ENCODE results near the gene PRPF38A. TPM values are rescaled to one million over a fixed set of nuclear protein-coding genes. Genes with fewer than 3 reads are reported as not detected.

PRPF38A gene
- total RNA-seq, 1 donor from 2014 or later: 38.2 TPM

DNA sequence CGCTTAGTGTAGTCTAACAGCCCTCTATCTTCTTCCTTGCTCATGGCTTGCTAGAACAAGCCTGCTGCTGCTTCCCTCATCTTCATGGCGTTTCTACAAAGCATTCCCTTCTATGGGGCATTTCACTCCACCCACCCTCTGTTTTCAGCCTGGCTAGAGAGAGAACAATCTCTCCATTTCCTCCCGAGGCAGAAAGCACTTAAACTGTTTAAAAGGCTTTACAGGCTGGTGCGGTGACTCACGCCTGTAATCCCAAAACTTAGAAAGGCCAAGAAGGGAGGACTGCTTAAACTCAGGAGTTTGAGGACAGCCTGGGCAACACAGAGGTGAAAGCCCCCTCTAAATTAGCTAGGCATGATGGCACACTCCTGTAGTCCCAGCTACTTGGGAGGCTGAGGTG, 17.9 kb upstream of the PRPF38A start:
- H3K9me3 ChIP-seq: no peaks in the 10 kb centered on the region
- H3K36me3 ChIP-seq: no peaks in the 10 kb centered on the region
- TF ChIP-seq, protein P1, sequence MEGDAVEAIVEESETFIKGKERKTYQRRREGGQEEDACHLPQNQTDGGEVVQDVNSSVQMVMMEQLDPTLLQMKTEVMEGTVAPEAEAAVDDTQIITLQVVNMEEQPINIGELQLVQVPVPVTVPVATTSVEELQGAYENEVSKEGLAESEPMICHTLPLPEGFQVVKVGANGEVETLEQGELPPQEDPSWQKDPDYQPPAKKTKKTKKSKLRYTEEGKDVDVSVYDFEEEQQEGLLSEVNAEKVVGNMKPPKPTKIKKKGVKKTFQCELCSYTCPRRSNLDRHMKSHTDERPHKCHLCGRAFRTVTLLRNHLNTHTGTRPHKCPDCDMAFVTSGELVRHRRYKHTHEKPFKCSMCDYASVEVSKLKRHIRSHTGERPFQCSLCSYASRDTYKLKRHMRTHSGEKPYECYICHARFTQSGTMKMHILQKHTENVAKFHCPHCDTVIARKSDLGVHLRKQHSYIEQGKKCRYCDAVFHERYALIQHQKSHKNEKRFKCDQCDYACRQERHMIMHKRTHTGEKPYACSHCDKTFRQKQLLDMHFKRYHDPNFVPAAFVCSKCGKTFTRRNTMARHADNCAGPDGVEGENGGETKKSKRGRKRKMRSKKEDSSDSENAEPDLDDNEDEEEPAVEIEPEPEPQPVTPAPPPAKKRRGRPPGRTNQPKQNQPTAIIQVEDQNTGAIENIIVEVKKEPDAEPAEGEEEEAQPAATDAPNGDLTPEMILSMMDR (IDR thresholded peaks at IDR 0.05): no peak
- no peak overlapping the region for H3K27ac ChIP-seq
- DNase-seq: no peak
- H3K4me3 ChIP-seq: no peak overlapping the region
- intact Hi-C loops (cut with DNase I): no loop called here
- no peaks in the 10 kb centered on the region for H3K4me1 ChIP-seq
- no peak for ATAC-seq
- no peaks in the 10 kb centered on the region for H3K27me3 ChIP-seq

DNA sequence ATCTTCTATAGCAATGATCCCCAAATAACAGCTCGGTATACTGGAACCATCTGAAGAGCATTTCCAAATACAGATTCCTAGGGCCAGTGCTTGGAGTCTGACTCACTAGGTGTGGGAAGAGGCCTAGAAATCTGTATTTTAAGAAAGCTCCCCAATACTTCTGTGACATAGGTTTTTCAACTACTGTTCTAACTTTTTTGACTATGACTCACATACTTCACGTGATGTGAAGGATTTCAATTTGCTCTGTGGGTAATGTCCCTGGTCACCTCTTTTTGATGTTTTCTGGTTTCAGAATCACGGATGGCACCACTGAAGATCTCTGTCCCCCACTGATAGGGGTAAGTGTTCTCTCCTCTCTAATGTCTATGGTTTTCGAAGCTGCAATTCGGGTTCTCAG, 11.2 kb upstream of the PRPF38A start:
- Histone ChIP-seq H3K4me3 (no peak overlapping the region), H3K27me3 (no peaks in the 10 kb centered on the region), H3K36me3 (no peaks in the 10 kb centered on the region), H3K27ac (no peak overlapping the region), H3K4me1 (no peaks in the 10 kb centered on the region), H3K9me3 (no peaks in the 10 kb centered on the region)
- TF ChIP-seq, protein P1 (IDR thresholded peaks at IDR 0.05): no peak
- intact Hi-C loops (cut with DNase I): no loop called here
- DNase-seq: no peak
- ATAC-seq: no peak

DNA sequence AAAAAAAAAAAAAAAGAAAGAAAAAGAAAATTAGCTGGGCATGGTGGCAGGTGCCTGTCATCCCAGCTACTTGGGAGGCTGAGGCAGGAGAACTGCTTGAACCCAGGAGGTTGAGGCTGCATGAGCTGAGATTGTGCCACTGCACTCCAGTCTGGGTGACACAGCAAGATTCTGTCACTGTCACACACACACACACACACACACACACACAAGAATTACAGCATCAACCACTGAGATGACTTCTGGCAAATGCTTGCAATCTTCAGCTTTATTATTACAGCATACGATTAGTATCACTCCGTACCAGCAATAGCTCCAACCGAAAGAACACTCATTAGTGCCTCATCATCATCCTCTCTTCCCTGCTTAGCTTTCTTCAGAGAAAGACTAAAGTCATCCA, 4.8 kb upstream of the PRPF38A start:
- Histone ChIP-seq H3K27ac (no peak overlapping the region), H3K4me1 (no peaks in the 10 kb centered on the region), H3K4me3 (no peak overlapping the region), H3K36me3 (no peaks in the 10 kb centered on the region), H3K9me3 (no peaks in the 10 kb centered on the region), H3K27me3 (no peaks in the 10 kb centered on the region)
- DNase-seq (no peak), ATAC-seq (no peak)
- intact Hi-C loops (cut with DNase I): no loop called here
- TF ChIP-seq, protein P1 (IDR thresholded peaks at IDR 0.05): no peak

DNA sequence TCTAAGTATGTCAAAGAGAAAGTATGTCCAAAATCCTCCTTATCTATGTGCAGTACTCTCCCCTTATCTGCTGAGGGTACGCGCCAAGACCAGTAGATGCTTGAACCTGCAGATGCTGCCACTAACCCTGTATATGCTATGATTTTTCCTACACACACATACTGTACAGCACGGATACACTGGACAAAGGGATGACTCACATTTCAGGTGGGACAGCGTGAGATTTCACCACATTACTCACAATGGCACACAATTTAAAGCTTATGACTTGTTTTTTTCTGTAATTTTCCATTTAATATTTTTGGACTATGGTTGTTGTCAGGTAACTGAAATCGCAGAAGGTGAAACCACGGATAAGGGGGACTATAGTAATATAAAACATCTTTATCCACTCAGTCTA, 4.3 kb upstream of the PRPF38A start:
- DNase-seq (no peak), ATAC-seq (no peak)
- TF ChIP-seq, protein P1 (IDR thresholded peaks at IDR 0.05): no peak
- H3K4me3 ChIP-seq: no peak overlapping the region
- H3K27ac ChIP-seq: no peak overlapping the region
- H3K9me3 ChIP-seq: no peaks in the 10 kb centered on the region
- H3K4me1 ChIP-seq: no peaks in the 10 kb centered on the region
- intact Hi-C loops (cut with DNase I): no loop called here
- H3K36me3 ChIP-seq: no peaks in the 10 kb centered on the region
- no peaks in the 10 kb centered on the region for H3K27me3 ChIP-seq

DNA sequence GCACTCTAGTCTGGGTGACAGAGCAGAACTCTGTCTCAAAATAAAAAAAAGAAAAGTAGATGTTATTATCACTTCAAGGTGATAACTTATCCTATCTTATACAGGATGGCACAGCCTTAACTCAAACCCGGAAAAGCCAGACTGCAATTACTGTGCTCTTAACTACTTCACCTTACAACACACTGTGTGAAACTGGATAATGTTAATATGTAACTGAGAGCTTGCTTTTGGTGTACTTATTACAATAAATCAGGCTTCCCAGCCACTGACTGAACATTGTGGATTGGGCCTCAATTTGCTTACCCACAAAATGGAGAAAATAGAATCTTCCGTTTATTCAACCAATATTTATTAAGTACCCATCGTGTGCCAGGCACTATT, 1.6 kb upstream of the PRPF38A start:
- Histone ChIP-seq H3K4me1 (peaks cover 10% of the 10 kb centered on the region), H3K27ac (no peak overlapping the region), H3K36me3 (peaks cover 17% of the 10 kb centered on the region), H3K27me3 (no peaks in the 10 kb centered on the region), H3K4me3 (no peak overlapping the region), H3K9me3 (no peaks in the 10 kb centered on the region)
- TF ChIP-seq, protein P1 (IDR thresholded peaks at IDR 0.05): no peak
- DNase-seq: no peak
- intact Hi-C loops (cut with DNase I): no loop called here
- ATAC-seq: no peak

DNA sequence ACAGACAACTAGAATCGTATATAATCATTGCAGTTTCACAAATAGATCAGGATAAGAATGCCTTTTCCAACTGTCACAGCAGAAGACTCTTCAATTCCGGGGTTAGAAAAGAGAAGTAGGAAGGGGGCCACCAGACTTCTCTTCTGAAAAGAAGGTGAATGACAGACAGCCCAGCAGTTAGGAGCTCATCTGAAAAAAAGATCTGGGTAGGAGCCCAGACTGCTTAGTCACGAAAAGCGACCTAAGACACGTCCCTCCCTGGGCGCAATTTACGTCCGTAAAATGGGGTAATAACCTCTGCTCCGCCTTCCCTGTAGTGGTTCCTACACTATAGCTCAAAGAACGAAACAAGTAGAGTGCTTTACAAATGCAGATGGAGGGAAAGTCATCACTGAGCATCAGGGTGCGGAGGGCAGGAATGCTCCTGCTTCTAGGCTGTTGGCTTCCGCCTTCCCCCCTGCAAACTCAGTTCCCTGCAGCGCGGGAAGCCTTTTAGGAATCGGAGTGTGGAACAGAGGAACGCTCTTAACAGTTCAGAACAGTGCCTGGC, 761 bp upstream of the PRPF38A start:
- peak overlapping the region; percentile 78 for H3K4me3 ChIP-seq
- intact Hi-C loops (cut with DNase I): no loop called here
- ATAC-seq (peak; percentile 50), DNase-seq (no peak)
- no peaks in the 10 kb centered on the region for H3K9me3 ChIP-seq
- H3K36me3 ChIP-seq: peaks cover 25% of the 10 kb centered on the region
- peaks cover 10% of the 10 kb centered on the region for H3K4me1 ChIP-seq
- H3K27ac ChIP-seq: no peak overlapping the region
- no peaks in the 10 kb centered on the region for H3K27me3 ChIP-seq
- TF ChIP-seq, protein P1 (IDR thresholded peaks at IDR 0.05): no peak

Data from upper lobe of right lung (tissue), 1 donor.